Fibroblast of the aortic adventitia (primary cell): ENCODE measurements around the gene GSG1L. TPM values are rescaled to one million over a fixed set of nuclear protein-coding genes. Genes with fewer than 3 reads are reported as not detected.

Source experiments
- DNase-seq: peaks from one replicate; pipeline ENCODE4 v3.0.0-alpha.2; 2010; ENCODE audit warnings: low read depth
- H3K4me3 ChIP-seq: 2 replicates; pipeline ENCODE4 v1.5.1; 2011; ENCODE audit warnings: low read depth, mild to moderate bottlenecking, control low read depth, low read length, moderate library complexity
- total RNA-seq: library from RNA; depleted of rRNA; stranded (reverse); fragments of >200 nt; gene quantifications from 2 replicates; pipeline ENCODE4 v1.2.3, GENCODE V29; 2012; ENCODE audit warnings: low replicate concordance
- TF ChIP-seq, protein P1 (sequence below): IDR thresholded peaks from 2 replicates; pipeline ENCODE4 v1.5.1; 2011; ENCODE audit warnings: mild to moderate bottlenecking, low read length, control low read depth, inconsistent platforms; ENCODE audit not compliant: insufficient read depth

The GSG1L gene
- total RNA-seq, 1 donor = not detected

DNA sequence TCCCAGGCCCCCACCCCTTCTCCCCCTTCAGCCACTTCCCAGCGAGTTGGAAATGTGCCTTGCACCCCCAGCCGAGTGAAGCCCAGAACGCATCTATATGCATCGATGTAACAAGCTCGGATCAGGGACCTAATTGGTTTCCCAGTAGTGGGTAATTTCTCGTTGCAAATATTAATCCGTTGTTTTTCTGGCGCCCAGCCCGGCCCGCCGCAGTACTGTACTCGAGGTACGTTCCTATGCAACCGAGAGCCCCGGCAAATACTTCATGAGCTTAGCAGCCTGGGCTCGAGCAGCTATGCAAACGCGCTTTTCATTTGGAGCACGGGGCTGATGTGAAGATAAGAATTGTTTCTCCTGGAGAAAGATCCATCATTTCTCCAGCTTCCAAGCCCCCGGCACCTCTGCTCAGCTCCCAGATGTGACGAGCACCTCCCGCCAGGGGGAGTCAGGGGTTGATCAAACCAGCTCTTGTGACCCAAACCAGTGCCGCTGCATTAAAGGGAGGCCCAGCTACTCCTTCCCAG is 283.8 kb downstream of the GSG1L start:
- peak; percentile 60 for DNase-seq
- H3K4me3 ChIP-seq = no peak overlapping the region
- TF ChIP-seq, protein P1, sequence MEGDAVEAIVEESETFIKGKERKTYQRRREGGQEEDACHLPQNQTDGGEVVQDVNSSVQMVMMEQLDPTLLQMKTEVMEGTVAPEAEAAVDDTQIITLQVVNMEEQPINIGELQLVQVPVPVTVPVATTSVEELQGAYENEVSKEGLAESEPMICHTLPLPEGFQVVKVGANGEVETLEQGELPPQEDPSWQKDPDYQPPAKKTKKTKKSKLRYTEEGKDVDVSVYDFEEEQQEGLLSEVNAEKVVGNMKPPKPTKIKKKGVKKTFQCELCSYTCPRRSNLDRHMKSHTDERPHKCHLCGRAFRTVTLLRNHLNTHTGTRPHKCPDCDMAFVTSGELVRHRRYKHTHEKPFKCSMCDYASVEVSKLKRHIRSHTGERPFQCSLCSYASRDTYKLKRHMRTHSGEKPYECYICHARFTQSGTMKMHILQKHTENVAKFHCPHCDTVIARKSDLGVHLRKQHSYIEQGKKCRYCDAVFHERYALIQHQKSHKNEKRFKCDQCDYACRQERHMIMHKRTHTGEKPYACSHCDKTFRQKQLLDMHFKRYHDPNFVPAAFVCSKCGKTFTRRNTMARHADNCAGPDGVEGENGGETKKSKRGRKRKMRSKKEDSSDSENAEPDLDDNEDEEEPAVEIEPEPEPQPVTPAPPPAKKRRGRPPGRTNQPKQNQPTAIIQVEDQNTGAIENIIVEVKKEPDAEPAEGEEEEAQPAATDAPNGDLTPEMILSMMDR = peak; percentile 74

DNA sequence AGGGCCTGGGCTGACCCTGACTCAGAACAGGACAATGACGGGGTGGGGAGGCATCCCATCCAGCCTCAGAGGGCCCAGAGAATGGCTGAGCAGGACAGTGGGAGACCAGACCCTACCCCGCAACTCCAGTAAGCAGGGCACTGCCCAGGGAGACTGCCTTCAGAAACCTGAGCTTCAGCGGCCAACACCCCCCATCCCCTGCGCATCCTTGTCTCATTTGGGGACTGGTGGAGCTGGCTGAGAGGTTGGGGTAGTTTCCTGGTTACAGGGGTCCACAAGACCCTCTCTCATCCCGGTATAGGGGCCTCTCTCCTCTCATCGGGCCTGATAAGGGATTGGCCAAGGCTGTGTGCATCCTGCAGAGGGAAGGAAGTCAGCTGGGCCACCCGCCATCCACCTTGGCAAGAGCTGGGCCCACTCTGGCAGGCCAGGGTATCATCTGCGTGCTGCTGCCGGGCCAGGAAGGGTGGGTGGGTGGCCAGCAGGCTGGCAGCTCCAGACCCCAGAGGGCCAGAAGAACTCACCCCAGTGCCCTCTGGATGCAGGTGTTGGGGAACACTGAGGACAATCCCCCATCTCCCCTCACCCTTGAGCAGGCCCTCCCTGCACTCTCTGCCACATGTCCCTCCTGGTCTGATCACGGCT is 284.5 kb downstream of the GSG1L start:
- DNase-seq = no peak
- H3K4me3 ChIP-seq = no peak overlapping the region
- TF ChIP-seq, protein P1 = no peak

DNA sequence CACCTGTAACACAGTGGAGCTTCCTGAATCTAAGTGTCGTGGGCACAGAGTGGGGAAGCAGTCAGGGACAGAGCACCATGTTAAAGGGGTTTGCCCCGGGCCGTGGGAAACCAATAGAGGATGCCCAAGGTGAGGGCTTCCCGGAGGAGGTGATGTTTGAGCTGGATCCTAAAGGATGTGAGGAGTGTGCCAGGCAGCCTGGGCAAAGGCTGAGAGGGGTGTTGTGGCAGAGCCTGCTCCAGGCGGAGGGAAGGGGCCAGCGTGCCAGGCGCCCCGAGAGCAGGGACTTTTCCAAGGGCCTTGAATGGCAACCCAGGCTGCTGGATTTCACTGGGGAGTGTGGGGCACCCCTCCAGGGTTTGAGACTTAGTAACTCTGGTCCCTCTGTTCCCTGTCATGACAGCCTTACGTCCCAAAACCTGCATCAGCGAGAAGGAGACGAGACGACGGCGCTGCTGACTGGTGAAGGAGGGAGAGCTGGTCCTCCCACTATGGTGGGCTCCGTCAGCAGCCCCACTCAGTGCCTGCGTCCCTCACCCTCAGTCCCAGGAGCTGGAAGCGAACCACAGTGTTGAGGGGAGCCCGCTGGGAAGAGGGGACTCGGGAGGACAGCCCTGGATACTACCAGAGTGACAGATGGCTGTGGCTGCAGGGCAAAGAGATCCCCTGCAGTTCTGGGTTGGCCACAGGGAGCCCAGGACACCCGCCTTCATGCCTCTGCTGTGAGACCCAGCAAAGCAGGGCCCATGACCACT is 285.2 kb downstream of the GSG1L start:
- TF ChIP-seq, protein P1 = no peak
- DNase-seq = no peak
- no peak overlapping the region for H3K4me3 ChIP-seq

DNA sequence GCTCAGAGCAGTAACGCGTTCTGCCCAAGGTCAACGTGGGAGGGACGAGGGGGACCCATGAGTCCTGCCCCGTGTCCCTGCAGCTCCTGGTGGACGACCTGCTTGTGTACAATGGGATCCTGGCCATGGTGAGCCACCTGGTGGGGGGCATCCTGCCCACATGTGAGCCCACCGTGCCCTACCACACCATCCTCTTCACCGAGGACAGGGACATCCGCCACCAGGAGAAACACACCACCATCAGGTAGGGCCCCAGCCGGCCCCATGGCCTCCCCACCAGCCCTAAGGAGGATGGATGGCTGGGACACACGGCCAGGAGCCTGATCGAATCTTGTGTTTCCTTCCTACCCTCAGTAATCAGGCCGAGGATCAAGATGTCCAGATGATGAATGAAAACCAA is 286.0 kb downstream of the GSG1L start:
- DNase-seq = no peak
- TF ChIP-seq, protein P1 = no peak
- H3K4me3 ChIP-seq = no peak overlapping the region

DNA sequence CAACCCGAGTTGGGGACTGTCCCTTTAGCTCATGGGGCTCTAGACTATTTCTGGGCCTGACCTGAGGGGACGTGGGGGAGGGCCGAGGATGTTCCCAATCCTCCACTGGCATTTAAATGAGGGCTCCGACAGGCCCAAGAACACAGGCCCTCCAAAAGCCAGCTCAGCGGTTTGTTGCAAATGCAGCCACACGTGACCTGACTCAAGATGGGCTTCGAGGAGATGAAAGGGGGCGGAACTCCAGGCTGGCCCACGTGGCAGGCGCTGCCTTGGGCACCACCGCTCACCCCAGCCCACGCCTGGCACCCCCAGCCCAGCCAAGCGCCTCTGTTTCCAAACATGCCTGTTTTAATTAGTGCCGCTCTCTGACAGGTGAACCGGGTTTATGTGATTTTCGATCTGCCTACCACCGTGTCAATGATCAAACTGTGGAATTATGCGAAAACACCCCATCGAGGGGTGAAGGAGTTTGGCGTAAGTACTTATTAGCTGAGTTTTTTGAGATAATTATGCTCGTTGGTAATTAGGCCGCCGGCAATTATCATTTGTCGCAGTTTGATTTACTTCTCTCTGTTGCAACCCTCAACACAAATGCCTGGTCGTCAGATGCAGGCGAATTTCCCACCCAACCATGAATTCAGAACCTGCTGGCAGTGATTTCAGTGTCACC is 286.8 kb downstream of the GSG1L start:
- DNase-seq = no peak
- TF ChIP-seq, protein P1 = no peak
- no peak overlapping the region for H3K4me3 ChIP-seq

DNA sequence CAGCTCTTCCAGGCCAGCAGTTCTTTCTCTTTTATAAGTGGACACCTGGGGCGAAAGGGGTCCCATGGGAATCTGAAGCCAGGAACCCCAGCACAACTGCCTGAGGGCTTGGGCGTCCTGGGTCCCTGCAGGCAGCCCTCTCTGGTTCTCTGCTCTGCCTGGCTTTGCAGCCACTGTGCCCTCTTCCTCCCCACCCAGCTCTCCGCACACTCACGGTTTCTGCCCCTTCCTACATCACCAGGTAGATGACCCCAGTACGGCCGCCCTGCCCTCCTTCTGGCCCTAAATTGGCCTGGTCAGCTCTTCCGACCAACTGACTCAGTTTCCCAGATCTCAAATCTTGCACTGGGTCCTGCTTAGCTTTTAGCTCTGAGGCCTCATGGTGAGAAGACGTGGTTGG is 288.3 kb downstream of the GSG1L start:
- no peak for DNase-seq
- no peak overlapping the region for H3K4me3 ChIP-seq
- TF ChIP-seq, protein P1 = no peak
